K562 (cell line): Measurements from ENCODE around the gene ERAS. TPM values are rescaled to one million over a fixed set of nuclear protein-coding genes. Genes with fewer than 3 reads are reported as not detected.

Experiments used
- HNRNPL ChIP-seq: fragments of 200-400 bp; formaldehyde crosslinking; IDR thresholded peaks from 2 replicates; pipeline ENCODE4 v1.6.1; 2017; ENCODE audit warnings: low read depth, mild to moderate bottlenecking, low read length
- HOXB6 ChIP-seq: fragments of 250-450 bp; sonication (Bioruptor Pico); IDR thresholded peaks from 2 replicates; pipeline ENCODE4 v1.5.1; 2022; ENCODE audit warnings: mild to moderate bottlenecking, borderline replicate concordance
- MEF2A ChIP-seq: IDR thresholded peaks from 2 replicates; pipeline ENCODE4 v1.6.1; 2011; ENCODE audit warnings: low read depth, mild to moderate bottlenecking, low read length, moderate library complexity; ENCODE audit not compliant: control insufficient read depth
- PHF20 ChIP-seq: fragments of 450-650 bp; IDR thresholded peaks from 2 replicates; pipeline ENCODE4 v1.6.1; 2018; ENCODE audit not compliant: partially characterized antibody
- PTBP1 ChIP-seq: fragments of 200-400 bp; formaldehyde crosslinking; IDR thresholded peaks from 2 replicates; pipeline ENCODE4 v1.6.1; 2017; ENCODE audit warnings: low read depth, low read length
- SLC30A9 ChIP-seq: fragments of 250-450 bp; sonication (Bioruptor Pico); IDR thresholded peaks from 2 replicates; pipeline ENCODE4 v1.8.0; 2022; ENCODE audit warnings: mild to moderate bottlenecking, moderate library complexity
- TRIM28 ChIP-seq: fragments of 450-650 bp; IDR thresholded peaks from 2 replicates; pipeline ENCODE4 v1.6.1; 2017
- WHSC1 ChIP-seq: IDR thresholded peaks from one replicate; pipeline ENCODE4 v1.6.1; 2012; ENCODE audit warnings: low read length, control low read depth, inconsistent platforms
- ZNF282 ChIP-seq: sonication (generic); formaldehyde crosslinking; IDR thresholded peaks from 2 replicates; pipeline ENCODE4 v1.8.1; 2023; ENCODE audit warnings: missing genetic modification reagents
- ZNF41 ChIP-seq: fragments of 250-450 bp; sonication (Bioruptor Pico); conservative IDR thresholded peaks from 2 replicates; pipeline ENCODE4 v1.4.0; 2020; ENCODE audit warnings: mild to moderate bottlenecking
- ZNF431 ChIP-seq: sonication (generic); formaldehyde crosslinking; IDR thresholded peaks from 2 replicates; pipeline ENCODE4 v1.8.0; 2022; ENCODE audit warnings: mild to moderate bottlenecking, missing genetic modification reagents
- polyA plus RNA-seq, 8 experiments: library from polyadenylated mRNA; depleted of rRNA in 4 of 8; stranded (reverse) in 5 of 8; unstranded in 3 of 8; fragments of >200 nt; fragmentation: Nextera tagmentation in 2 of 8; fragmentation: Illumina TruSeq in 1 of 8; extraction: Ambion mirVana in 2 of 8; extraction: Trizol in 1 of 8; gene quantifications; 2 replicates each; pipeline versions ENCODE4 v1.2.1 to v1.2.3, GENCODE V29; 2011 to 2014; ENCODE audit warnings: inconsistent platforms in 1 of 8, missing spikeins in 1 of 8
- total RNA-seq, 7 experiments: library from RNA; depleted of rRNA in 6 of 7; stranded (reverse); fragments of >200 nt in 6 of 7; fragmentation: Illumina TruSeq in 2 of 7; extraction: Trizol in 2 of 7; gene quantifications; 2 replicates each; pipeline versions ENCODE4 v1.2.1 to v1.2.3, GENCODE V29; 2011 to 2021; ENCODE audit warnings: low replicate concordance in 1 of 7
- TF ChIP-seq, protein P1 (sequence below), 2 experiments: fragments of 450-650 bp in 1 of 2; sonication (generic) in 1 of 2; formaldehyde crosslinking in 1 of 2; IDR thresholded peaks; 2 replicates each; pipeline versions ENCODE4 v1.7.1 to v1.9.0; 2016 to 2022; ENCODE audit warnings: inconsistent platforms in 1 of 2, mild to moderate bottlenecking in 1 of 2, missing genetic modification reagents in 1 of 2
- TF ChIP-seq, protein P2 (sequence below): fragments of 250-450 bp; sonication (Bioruptor Pico); IDR thresholded peaks from 2 replicates; pipeline ENCODE4 v1.8.0; 2022; ENCODE audit warnings: inconsistent platforms
- TF ChIP-seq, protein P3 (sequence below): fragments of 250-450 bp; sonication (Bioruptor Pico); IDR thresholded peaks from 2 replicates; pipeline ENCODE4 v1.4.0; 2020
- TF ChIP-seq, protein P4 (sequence below): fragments of 450-650 bp; IDR thresholded peaks from 2 replicates; pipeline ENCODE4 v1.6.1; 2016; ENCODE audit warnings: antibody characterized with exemption

ERAS gene
- total and polyA plus RNA-seq, 9 of the 15 experiments (the other 6 are each of a cell fraction or from before 2014, with no cell fraction given): 0.07 to 0.12 TPM; not detected in 7

DNA sequence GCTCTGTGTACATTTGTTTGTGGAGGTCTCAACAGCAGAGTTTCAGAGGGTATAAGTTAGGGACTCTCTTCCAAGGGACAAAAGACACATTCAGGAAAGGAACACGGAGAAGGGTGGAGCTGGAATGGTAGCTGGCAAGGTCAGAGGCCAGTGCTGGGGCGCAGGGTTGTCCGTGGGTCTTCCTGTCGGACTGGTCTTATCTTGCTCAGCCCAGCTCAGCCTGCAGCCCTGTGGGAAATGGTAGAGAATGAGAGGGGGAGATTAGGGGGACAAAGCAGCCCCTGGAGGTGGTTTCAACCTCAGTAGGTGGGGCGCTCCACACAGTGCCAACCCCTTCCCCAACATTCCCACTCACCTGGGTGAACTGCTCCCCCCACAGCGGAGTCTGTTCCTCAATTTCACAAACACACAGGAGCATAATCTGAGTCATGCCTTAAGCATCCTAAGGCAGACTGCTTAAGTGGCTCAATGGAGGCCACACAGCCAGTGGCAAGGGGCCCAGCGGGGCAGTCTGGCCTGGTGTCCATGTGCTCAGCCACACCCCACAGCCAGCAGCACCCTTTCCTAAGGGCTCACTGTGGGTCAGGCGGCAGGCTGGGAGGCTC is 31.3 kb upstream of the ERAS start (continued):
- TF ChIP-seq HNRNPL (0 out of 2 replicates have a peak, but pooled peaks have one; percentile 82), TRIM28 (no peak), ZNF282 (CRISPR knock-in tag) (no peak), PTBP1 (no peak), ZNF41 (no peak), HOXB6 (CRISPR knock-in tag) (no peak), ZNF431 (no peak), SLC30A9 (CRISPR knock-in tag) (no peak), PHF20 (no peak), WHSC1 (no peak), MEF2A (no peak)
- TF ChIP-seq, protein P1, sequence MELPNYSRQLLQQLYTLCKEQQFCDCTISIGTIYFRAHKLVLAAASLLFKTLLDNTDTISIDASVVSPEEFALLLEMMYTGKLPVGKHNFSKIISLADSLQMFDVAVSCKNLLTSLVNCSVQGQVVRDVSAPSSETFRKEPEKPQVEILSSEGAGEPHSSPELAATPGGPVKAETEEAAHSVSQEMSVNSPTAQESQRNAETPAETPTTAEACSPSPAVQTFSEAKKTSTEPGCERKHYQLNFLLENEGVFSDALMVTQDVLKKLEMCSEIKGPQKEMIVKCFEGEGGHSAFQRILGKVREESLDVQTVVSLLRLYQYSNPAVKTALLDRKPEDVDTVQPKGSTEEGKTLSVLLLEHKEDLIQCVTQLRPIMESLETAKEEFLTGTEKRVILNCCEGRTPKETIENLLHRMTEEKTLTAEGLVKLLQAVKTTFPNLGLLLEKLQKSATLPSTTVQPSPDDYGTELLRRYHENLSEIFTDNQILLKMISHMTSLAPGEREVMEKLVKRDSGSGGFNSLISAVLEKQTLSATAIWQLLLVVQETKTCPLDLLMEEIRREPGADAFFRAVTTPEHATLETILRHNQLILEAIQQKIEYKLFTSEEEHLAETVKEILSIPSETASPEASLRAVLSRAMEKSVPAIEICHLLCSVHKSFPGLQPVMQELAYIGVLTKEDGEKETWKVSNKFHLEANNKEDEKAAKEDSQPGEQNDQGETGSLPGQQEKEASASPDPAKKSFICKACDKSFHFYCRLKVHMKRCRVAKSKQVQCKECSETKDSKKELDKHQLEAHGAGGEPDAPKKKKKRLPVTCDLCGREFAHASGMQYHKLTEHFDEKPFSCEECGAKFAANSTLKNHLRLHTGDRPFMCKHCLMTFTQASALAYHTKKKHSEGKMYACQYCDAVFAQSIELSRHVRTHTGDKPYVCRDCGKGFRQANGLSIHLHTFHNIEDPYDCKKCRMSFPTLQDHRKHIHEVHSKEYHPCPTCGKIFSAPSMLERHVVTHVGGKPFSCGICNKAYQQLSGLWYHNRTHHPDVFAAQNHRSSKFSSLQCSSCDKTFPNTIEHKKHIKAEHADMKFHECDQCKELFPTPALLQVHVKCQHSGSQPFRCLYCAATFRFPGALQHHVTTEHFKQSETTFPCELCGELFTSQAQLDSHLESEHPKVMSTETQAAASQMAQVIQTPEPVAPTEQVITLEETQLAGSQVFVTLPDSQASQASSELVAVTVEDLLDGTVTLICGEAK (IDR thresholded peaks at IDR 0.05): no peak
- TF ChIP-seq, protein P1 (CRISPR knock-in tag; IDR thresholded peaks at IDR 0.05): no peak
- TF ChIP-seq, protein P2, sequence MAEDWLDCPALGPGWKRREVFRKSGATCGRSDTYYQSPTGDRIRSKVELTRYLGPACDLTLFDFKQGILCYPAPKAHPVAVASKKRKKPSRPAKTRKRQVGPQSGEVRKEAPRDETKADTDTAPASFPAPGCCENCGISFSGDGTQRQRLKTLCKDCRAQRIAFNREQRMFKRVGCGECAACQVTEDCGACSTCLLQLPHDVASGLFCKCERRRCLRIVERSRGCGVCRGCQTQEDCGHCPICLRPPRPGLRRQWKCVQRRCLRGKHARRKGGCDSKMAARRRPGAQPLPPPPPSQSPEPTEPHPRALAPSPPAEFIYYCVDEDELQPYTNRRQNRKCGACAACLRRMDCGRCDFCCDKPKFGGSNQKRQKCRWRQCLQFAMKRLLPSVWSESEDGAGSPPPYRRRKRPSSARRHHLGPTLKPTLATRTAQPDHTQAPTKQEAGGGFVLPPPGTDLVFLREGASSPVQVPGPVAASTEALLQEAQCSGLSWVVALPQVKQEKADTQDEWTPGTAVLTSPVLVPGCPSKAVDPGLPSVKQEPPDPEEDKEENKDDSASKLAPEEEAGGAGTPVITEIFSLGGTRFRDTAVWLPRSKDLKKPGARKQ (CRISPR knock-in tag): no peak
- TF ChIP-seq, protein P3, sequence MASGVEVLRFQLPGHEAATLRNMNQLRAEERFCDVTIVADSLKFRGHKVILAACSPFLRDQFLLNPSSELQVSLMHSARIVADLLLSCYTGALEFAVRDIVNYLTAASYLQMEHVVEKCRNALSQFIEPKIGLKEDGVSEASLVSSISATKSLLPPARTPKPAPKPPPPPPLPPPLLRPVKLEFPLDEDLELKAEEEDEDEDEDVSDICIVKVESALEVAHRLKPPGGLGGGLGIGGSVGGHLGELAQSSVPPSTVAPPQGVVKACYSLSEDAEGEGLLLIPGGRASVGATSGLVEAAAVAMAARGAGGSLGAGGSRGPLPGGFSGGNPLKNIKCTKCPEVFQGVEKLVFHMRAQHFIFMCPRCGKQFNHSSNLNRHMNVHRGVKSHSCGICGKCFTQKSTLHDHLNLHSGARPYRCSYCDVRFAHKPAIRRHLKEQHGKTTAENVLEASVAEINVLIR (CRISPR knock-in tag): no peak
- TF ChIP-seq, protein P4, sequence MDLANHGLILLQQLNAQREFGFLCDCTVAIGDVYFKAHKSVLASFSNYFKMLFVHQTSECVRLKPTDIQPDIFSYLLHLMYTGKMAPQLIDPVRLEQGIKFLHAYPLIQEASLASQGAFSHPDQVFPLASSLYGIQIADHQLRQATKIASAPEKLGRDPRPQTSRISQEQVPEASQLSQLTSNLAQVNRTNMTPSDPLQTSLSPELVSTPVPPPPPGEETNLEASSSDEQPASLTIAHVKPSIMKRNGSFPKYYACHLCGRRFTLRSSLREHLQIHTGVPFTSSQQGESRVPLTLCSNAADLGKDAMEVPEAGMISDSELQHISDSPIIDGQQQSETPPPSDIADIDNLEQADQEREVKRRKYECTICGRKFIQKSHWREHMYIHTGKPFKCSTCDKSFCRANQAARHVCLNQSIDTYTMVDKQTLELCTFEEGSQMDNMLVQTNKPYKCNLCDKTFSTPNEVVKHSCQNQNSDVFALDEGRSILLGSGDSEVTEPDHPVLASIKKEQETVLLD: 0 out of 2 replicates have a peak, but pooled peaks have one; percentile 42
